ENCODE results near the gene DPYSL5. TPM values are rescaled to one million over a fixed set of nuclear protein-coding genes. Genes with fewer than 3 reads are reported as not detected.

The DPYSL5 gene
- total and polyA plus RNA-seq, 2 donors (not counting 3 experiments of a cell fraction or from before 2014, with no cell fraction given): not detected

- intact Hi-C loops (cut with micrococcal nuclease): no loop called here
- POLR2A ChIA-PET: no interaction called here
- no peaks in the 10 kb centered on the region for H3K9me3 ChIP-seq (replicated peaks; ENCODE audit: control insufficient read depth, insufficient read depth, low read length)
These were observed 147.1 kb downstream of the DPYSL5 start for GRCh38 chr2:26994983-26995382.

More at GRCh38 chr2:26994983-26995382, 147.1 kb downstream of the DPYSL5 start:
- Histone ChIP-seq H3K9ac (replicated peaks; ENCODE audit: extremely low read depth, insufficient read depth, low read length) (no peak overlapping the region), H3K27me3 (ENCODE audit: control insufficient read depth in 2 of 2, insufficient read depth in 2 of 2, low read length in 2 of 2) (peaks cover 7 to 12% of the 10 kb centered on the region in 2 experiments), H3K9me1 (replicated peaks; ENCODE audit: control insufficient read depth, extremely low read depth, insufficient read depth, low read length) (no peaks in the 10 kb centered on the region), H3K4me2 (ENCODE audit: insufficient read depth, low read length) (no peak overlapping the region), H2AFZ (ENCODE audit: low read depth, low read length) (no peak overlapping the region), H3K36me3 (ENCODE audit: control insufficient read depth in 2 of 2, extremely low read depth in 1 of 2, insufficient read depth in 2 of 2, low read length in 2 of 2) (no peaks in the 10 kb centered on the region), H3K79me2 (ENCODE audit: control insufficient read depth, insufficient read depth, low read length) (no peaks in the 10 kb centered on the region), H4K20me1 (replicated peaks; ENCODE audit: control insufficient read depth, extremely low read depth, insufficient read depth, low read length) (no peaks in the 10 kb centered on the region), H3K4me1 (ENCODE audit: control insufficient read depth, extremely low read depth, insufficient read depth, low read length) (peaks cover 7% of the 10 kb centered on the region), H3K4me3 (replicated peaks in 1 of 3; ENCODE audit: insufficient read depth in 1 of 3, low read depth in 1 of 3, low read length in 3 of 3) (no peak overlapping the region), H3K27ac (ENCODE audit: insufficient read depth, low read depth, low read length) (no peak overlapping the region)
- TF ChIP-seq GATA2 (IDR thresholded peaks at IDR 0.05; ENCODE audit: insufficient read depth, insufficient read length, low read depth, low read length) (no peak), POLR2A (IDR thresholded peaks at IDR 0.05; ENCODE audit: low read depth, low read length) (no peak), FOS (IDR thresholded peaks at IDR 0.05; ENCODE audit: borderline replicate concordance, insufficient read depth, low read length) (no peak), MYC (IDR thresholded peaks at IDR 0.05; ENCODE audit: low read depth, low read length) (no peak), MAX (IDR thresholded peaks at IDR 0.05; ENCODE audit: insufficient read depth, insufficient read length) (no peak), EZH2 (IDR thresholded peaks at IDR 0.05; ENCODE audit: borderline replicate concordance, low read depth, low read length, severe bottlenecking) (no peak), POLR2AphosphoS5 (IDR thresholded peaks at IDR 0.05; ENCODE audit: insufficient read depth, low read depth, low read length) (no peak), CTCF (IDR thresholded peaks at IDR 0.05; ENCODE audit: extremely low read depth in 1 of 2, insufficient read depth in 1 of 2, low read depth in 1 of 2, low read length in 2 of 2) (no peak), JUN (IDR thresholded peaks at IDR 0.05; ENCODE audit: borderline replicate concordance, insufficient read depth, insufficient read length, low read depth) (no peak)
- no peak for FAIRE-seq
- dilution Hi-C loops (cut with MboI; ENCODE audit: extremely low pct_ligation_motif_present, low sequenced_read_pairs): no loop called here
- CTCF ChIA-PET: interaction anchor here (0.5 to 3.7 kb wide), 9 partner anchors 11 to 255 kb away, joined by 3 to 17 read pairs (median 4); no protein-coding TSS in a partner anchor
- no peak for DNase-seq (ENCODE audit: low read depth, low spot score)
- no TSS peak for BruUV-seq (replicated peaks)
